ENCODE results near the gene SPTBN4. TPM values are rescaled to one million over a fixed set of nuclear protein-coding genes. Genes with fewer than 3 reads are reported as not detected.
"Not testable (repeated sequence)": the region's sequence is repeated elsewhere in the genome, so short reads cannot be mapped to it uniquely, and the experiment has no call there.

SPTBN4 gene
- total and polyA plus RNA-seq, 2 donors (not counting 1 experiment from before 2014, with no cell fraction given), result 0.03 to 0.67 TPM

DNA sequence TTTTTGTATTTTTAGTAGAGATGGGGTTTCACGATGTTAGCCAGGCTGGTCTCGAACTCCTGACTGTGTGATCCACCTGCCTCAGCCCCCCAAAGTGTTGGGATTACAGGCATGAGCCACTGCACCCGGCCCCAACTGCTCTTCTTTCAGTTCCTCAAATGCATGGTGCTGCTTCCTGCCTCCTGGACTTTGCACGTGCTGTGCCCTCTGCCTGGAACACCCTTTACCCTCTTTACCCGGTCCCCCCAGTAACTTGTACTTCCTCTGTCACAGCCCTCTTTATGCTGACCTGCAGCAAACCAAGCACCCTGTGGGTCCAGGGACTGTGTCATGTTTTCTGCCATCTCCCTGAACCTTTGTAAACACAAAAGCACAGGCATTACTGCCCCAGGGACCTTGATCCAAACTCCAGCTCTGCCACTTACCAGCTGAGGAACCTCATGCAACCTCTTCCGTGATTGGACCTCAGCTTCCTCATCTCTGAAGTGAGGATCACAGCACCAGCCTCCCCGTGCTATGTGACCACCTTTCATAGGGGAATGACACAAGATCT, 5.1 kb upstream of the SPTBN4 start:
- intact Hi-C loops (cut with micrococcal nuclease), result no loop called here
- H3K36me3 ChIP-seq (replicated peaks in 1 of 2; ENCODE audit: control extremely low read depth in 1 of 2, control insufficient read depth in 1 of 2, extremely low read depth in 1 of 2, insufficient read depth in 2 of 2, low read length in 1 of 2), result no peaks in the 10 kb centered on the region
- H3K79me2 ChIP-seq (ENCODE audit: control insufficient read depth, insufficient read depth, low read length), result no peaks in the 10 kb centered on the region
- H4K20me1 ChIP-seq (ENCODE audit: control insufficient read depth, insufficient read depth, low read length, poor library complexity, severe bottlenecking), result no peaks in the 10 kb centered on the region
- peaks cover 25 to 37% of the 10 kb centered on the region in 2 donors for H3K4me1 ChIP-seq (ENCODE audit: control insufficient read depth in 2 of 2, insufficient read depth in 2 of 2, low read length in 2 of 2)
- no peak overlapping the region for H3K27ac ChIP-seq (ENCODE audit: low read length in 2 of 2)
- peaks cover 0 to 9% (median 0%) of the 10 kb centered on the region in 3 donors for H3K9me3 ChIP-seq (ENCODE audit: control extremely low read depth in 1 of 3, control insufficient read depth in 2 of 3, insufficient read depth in 1 of 3, low read length in 2 of 3)
- no peak overlapping the region for H3K4me3 ChIP-seq (ENCODE audit: control extremely low read depth in 1 of 5, extremely low read depth in 1 of 5, insufficient read depth in 1 of 5, low read depth in 2 of 5, low read length in 4 of 5)
- ATAC-seq (ENCODE audit: low read depth), result no peak
- peak overlapping the region; percentile 27 for H2AFZ ChIP-seq (ENCODE audit: insufficient read depth, low read depth, low read length, poor library complexity, severe bottlenecking)
- no peak for TF ChIP-seq EZH2 (IDR thresholded peaks at IDR 0.05; ENCODE audit: borderline replicate concordance, insufficient read depth, low read depth, low read length, poor library complexity, severe bottlenecking)
- TF ChIP-seq, protein P1, sequence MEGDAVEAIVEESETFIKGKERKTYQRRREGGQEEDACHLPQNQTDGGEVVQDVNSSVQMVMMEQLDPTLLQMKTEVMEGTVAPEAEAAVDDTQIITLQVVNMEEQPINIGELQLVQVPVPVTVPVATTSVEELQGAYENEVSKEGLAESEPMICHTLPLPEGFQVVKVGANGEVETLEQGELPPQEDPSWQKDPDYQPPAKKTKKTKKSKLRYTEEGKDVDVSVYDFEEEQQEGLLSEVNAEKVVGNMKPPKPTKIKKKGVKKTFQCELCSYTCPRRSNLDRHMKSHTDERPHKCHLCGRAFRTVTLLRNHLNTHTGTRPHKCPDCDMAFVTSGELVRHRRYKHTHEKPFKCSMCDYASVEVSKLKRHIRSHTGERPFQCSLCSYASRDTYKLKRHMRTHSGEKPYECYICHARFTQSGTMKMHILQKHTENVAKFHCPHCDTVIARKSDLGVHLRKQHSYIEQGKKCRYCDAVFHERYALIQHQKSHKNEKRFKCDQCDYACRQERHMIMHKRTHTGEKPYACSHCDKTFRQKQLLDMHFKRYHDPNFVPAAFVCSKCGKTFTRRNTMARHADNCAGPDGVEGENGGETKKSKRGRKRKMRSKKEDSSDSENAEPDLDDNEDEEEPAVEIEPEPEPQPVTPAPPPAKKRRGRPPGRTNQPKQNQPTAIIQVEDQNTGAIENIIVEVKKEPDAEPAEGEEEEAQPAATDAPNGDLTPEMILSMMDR (IDR thresholded peaks at IDR 0.05), result no peak
- Mint-ChIP-seq H3K4me3 (peak overlapping the region; percentile 43), H3K9me3 (ENCODE audit: insufficient read depth) (no peaks in the 10 kb centered on the region), H3K27ac (peak overlapping the region; percentile 47), H3K4me1 (peaks cover 41% of the 10 kb centered on the region), H3K27me3 (peaks cover 7% of the 10 kb centered on the region)
- POLR2A ChIA-PET, result interaction anchor here (0.6 to 1.2 kb wide), 3 partner anchors 14 to 231 kb away, joined by 3 to 5 read pairs (median 3); no protein-coding TSS in a partner anchor
- H3K27me3 ChIP-seq (replicated peaks in 1 of 4; ENCODE audit: control extremely low read depth in 1 of 4, control insufficient read depth in 3 of 4, insufficient read depth in 4 of 4, low read length in 3 of 4), result peaks cover 0 to 8% (median 0%) of the 10 kb centered on the region in 4 experiments
- WGBS (ENCODE audit: insufficient coverage), result 31% methylated on average over 7 of the region's 7 CpGs
- DNase-seq, result peak; percentile 53
- H3K4me2 ChIP-seq (replicated peaks; ENCODE audit: low read depth, low read length, poor library complexity, severe bottlenecking), result peak overlapping the region; percentile 54
- H3K9ac ChIP-seq (ENCODE audit: low read length), result no peak overlapping the region
- CTCF ChIA-PET, result interaction anchor here (1.1 to 6.7 kb wide), 3 partner anchors 38 to 173 kb away, joined by 3 to 86 read pairs (median 5); partner anchors contain the start of gene SERTAD1

DNA sequence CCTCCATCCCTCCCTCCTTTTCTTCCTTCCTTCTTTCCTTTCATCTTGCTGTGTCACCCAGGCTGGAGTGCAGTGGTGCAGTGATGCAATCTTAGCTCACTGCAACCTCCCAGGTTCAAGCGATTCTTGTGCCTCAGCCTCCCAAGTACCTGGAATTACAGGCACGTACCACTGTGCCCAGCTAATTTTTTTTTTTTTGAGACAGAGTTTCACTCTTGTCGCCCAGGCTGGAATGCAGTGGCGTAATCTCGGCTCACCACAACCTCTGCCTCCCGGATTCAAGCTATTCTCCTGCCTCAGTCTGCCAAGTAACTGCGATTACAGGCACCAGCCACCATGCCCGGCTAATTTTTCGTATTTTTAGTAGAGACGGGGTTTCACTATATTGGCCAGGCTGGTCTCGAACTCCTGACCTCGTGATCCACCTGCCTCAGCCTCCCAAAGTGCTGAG, 3.2 kb upstream of the SPTBN4 start:
- H3K4me3 ChIP-seq (ENCODE audit: control extremely low read depth in 1 of 5, extremely low read depth in 1 of 5, insufficient read depth in 1 of 5, low read depth in 2 of 5, low read length in 4 of 5); ATAC-seq (ENCODE audit: low read depth); H3K36me3 ChIP-seq (replicated peaks in 1 of 2; ENCODE audit: control extremely low read depth in 1 of 2, control insufficient read depth in 1 of 2, extremely low read depth in 1 of 2, insufficient read depth in 2 of 2, low read length in 1 of 2); H3K4me3 Mint-ChIP-seq; POLR2A ChIA-PET; H3K27ac ChIP-seq (ENCODE audit: low read length in 2 of 2); H3K9ac ChIP-seq (ENCODE audit: low read length); H3K9me3 Mint-ChIP-seq (ENCODE audit: insufficient read depth); DNase-seq; H3K4me2 ChIP-seq (replicated peaks; ENCODE audit: low read depth, low read length, poor library complexity, severe bottlenecking); H4K20me1 ChIP-seq (ENCODE audit: control insufficient read depth, insufficient read depth, low read length, poor library complexity, severe bottlenecking); H2AFZ ChIP-seq (ENCODE audit: insufficient read depth, low read depth, low read length, poor library complexity, severe bottlenecking); H3K27ac Mint-ChIP-seq; H3K79me2 ChIP-seq (ENCODE audit: control insufficient read depth, insufficient read depth, low read length): not testable (repeated sequence)
- H3K9me3 ChIP-seq (ENCODE audit: control extremely low read depth in 1 of 3, control insufficient read depth in 2 of 3, insufficient read depth in 1 of 3, low read length in 2 of 3), result peaks cover 0 to 14% (median 0%) of the 10 kb centered on the region in 3 donors
- 82% methylated on average over 10 of the region's 12 CpGs for WGBS (ENCODE audit: insufficient coverage)
- CTCF ChIA-PET, result interaction anchor here (0.8 to 6.7 kb wide), 11 partner anchors 8 to 171 kb away, joined by 3 to 86 read pairs (median 5); partner anchors contain the start of gene SERTAD1
- intact Hi-C loops (cut with micrococcal nuclease), result loop anchor here (2.0 kb wide), 1 partner anchor 149 kb away; no protein-coding TSS in a partner anchor
- peaks cover 0 to 18% (median 3%) of the 10 kb centered on the region in 4 experiments for H3K27me3 ChIP-seq (replicated peaks in 1 of 4; ENCODE audit: control extremely low read depth in 1 of 4, control insufficient read depth in 3 of 4, insufficient read depth in 4 of 4, low read length in 3 of 4)
- peaks cover 30 to 44% of the 10 kb centered on the region in 2 donors for H3K4me1 ChIP-seq (ENCODE audit: control insufficient read depth in 2 of 2, insufficient read depth in 2 of 2, low read length in 2 of 2)
- Mint-ChIP-seq H3K4me1 (peaks cover 44% of the 10 kb centered on the region), H3K27me3 (peaks cover 12% of the 10 kb centered on the region)

All from B cell (primary cell).